ENCODE results near the gene TRIM14. TPM values are rescaled to one million over a fixed set of nuclear protein-coding genes. Genes with fewer than 3 reads are reported as not detected.

The TRIM14 gene
- total and polyA plus RNA-seq, 10 of the 15 experiments (the other 5 are each of a cell fraction or from before 2014, with no cell fraction given), result 8.6 to 53.3 (median 35.7) TPM

DNA sequence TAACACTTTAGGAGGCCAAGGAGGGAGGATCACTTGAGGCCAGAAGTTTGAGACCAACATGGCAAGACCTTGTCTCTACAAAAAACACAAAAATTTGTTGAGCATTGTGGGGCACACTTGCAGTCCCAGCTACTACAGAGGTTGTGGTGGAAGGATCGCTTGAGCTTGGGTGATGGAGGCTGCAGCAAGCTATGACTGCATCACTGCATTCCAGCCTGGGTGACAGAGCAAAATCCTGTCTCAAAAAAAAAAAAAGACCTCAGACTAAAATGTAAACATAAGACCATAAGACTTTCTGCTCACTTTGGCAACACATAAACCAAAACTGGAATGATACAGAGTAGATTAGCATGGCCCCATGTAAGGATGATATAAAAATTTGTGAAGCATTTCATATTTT lies 87.1 kb downstream of the TRIM14 start:
- no peak overlapping the region for H3K27ac ChIP-seq (ENCODE audit: control insufficient read depth, insufficient read depth)
- H2AFZ ChIP-seq (ENCODE audit: control insufficient read depth, low read depth, low read length), result no peak overlapping the region
- in situ Hi-C loops (cut with MboI), result no loop called here
- ChIA-PET SMC1A (ENCODE audit: uncharacterized antibody, unreplicated experiment) (interaction anchor here (0.6 to 1.4 kb wide), 2 partner anchors 10 to 11 kb away, joined by 3 to 8 read pairs; no protein-coding TSS in a partner anchor), RAD21 (ENCODE audit: unreplicated experiment) (interaction anchor here (0.7 kb wide), 1 partner anchor 26 kb away, joined by 3 read pairs; no protein-coding TSS in a partner anchor), CTCF (interaction anchor here (0.7 to 4.2 kb wide), 7 partner anchors 12 to 109 kb away, joined by 3 to 31 read pairs (median 3); partner anchors contain the start of gene TRMO), POLR2A (interaction anchor here (0.6 to 1.5 kb wide), 5 partner anchors 18 to 78 kb away, joined by 3 to 5 read pairs (median 3); no protein-coding TSS in a partner anchor)
- H4K20me1 ChIP-seq (ENCODE audit: control insufficient read depth, insufficient read depth), result no peaks in the 10 kb centered on the region
- H3K9ac ChIP-seq (ENCODE audit: control insufficient read depth, insufficient read depth, low read length), result no peak overlapping the region
- H3K4me2 ChIP-seq (ENCODE audit: control insufficient read depth, insufficient read depth), result no peak overlapping the region
- no peak for FAIRE-seq
- no peaks in the 10 kb centered on the region for H3K79me2 ChIP-seq (ENCODE audit: control insufficient read depth, insufficient read depth, low read length)
- TF ChIP-seq SIX5 (IDR thresholded peaks at IDR 0.05; ENCODE audit: low read depth, low read length, severe bottlenecking) (no peak), TARDBP (IDR thresholded peaks at IDR 0.05; ENCODE audit: borderline replicate concordance) (no peak), ZSCAN29 (IDR thresholded peaks at IDR 0.05) (no peak), PML (IDR thresholded peaks at IDR 0.05; ENCODE audit: low read length) (no peak)
- TF ChIP-seq, protein P1, sequence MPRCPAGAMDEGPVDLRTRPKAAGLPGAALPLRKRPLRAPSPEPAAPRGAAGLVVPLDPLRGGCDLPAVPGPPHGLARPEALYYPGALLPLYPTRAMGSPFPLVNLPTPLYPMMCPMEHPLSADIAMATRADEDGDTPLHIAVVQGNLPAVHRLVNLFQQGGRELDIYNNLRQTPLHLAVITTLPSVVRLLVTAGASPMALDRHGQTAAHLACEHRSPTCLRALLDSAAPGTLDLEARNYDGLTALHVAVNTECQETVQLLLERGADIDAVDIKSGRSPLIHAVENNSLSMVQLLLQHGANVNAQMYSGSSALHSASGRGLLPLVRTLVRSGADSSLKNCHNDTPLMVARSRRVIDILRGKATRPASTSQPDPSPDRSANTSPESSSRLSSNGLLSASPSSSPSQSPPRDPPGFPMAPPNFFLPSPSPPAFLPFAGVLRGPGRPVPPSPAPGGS (IDR thresholded peaks at IDR 0.05; ENCODE audit: borderline replicate concordance, insufficient read depth, low read depth, low read length, poor library complexity, severe bottlenecking), result no peak
- TF ChIP-seq, protein P2, sequence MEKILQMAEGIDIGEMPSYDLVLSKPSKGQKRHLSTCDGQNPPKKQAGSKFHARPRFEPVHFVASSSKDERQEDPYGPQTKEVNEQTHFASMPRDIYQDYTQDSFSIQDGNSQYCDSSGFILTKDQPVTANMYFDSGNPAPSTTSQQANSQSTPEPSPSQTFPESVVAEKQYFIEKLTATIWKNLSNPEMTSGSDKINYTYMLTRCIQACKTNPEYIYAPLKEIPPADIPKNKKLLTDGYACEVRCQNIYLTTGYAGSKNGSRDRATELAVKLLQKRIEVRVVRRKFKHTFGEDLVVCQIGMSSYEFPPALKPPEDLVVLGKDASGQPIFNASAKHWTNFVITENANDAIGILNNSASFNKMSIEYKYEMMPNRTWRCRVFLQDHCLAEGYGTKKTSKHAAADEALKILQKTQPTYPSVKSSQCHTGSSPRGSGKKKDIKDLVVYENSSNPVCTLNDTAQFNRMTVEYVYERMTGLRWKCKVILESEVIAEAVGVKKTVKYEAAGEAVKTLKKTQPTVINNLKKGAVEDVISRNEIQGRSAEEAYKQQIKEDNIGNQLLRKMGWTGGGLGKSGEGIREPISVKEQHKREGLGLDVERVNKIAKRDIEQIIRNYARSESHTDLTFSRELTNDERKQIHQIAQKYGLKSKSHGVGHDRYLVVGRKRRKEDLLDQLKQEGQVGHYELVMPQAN (conservative IDR thresholded peaks at IDR 0.05), result no peak
- no peak for DNase-seq (ENCODE audit: low read depth, low spot score)
- no peaks in the 10 kb centered on the region for H3K9me3 ChIP-seq (replicated peaks; ENCODE audit: control insufficient read depth, insufficient read depth, low read length)
- H3K36me3 ChIP-seq (ENCODE audit: control insufficient read depth in 2 of 2, insufficient read depth in 2 of 2, low read length in 1 of 2), result no peaks in the 10 kb centered on the region
- BruUV-seq (replicated peaks), result no TSS peak
- WGBS (ENCODE audit: insufficient coverage, insufficient replicate concordance, low lambda C conversion rate, missing lambda C conversion rate), result 100% methylated on average over 1 of the region's 1 CpG
- ATAC-seq, result no peak
- H3K27me3 ChIP-seq (replicated peaks in 1 of 2; ENCODE audit: control insufficient read depth in 2 of 2, insufficient read depth in 2 of 2, low read length in 1 of 2), result no peaks in the 10 kb centered on the region
- peaks cover 28% of the 10 kb centered on the region for H3K4me1 ChIP-seq (ENCODE audit: control insufficient read depth, insufficient read depth, low read length)
- intact Hi-C loops (cut with micrococcal nuclease; ENCODE audit: unreplicated experiment), result no loop called here
- H3K4me3 ChIP-seq, result no peak overlapping the region
